DMS153 treated with DMSO at 0.1 percent for 48 hours (cell line): ENCODE measurements around the gene PCDHA10.
"Not testable (repeated sequence)": the region's sequence is repeated elsewhere in the genome, so short reads cannot be mapped to it uniquely, and the experiment has no call there.

Experiments
- DNase-seq: peaks from one replicate; lab custom pipeline; 2025; ENCODE audit not compliant: unreplicated experiment; lab: John Stamatoyannopoulos, UW

PCDHA10 gene

GRCh38 chr5:140855772-140856674 is at the start of gene PCDHA10:
PCDHA10 (plus strand) TSS chr5:140855897; CDS start chr5:140856049, 152 bp downstream.
- DNase-seq = no peak

- DNase-seq = no peak
Observed at GRCh38 chr5:140806834-140807775, 48.6 kb upstream of the PCDHA10 start, which contains the start of gene PCDHA4. PCDHA4 (plus strand) TSS chr5:140807068.

- not testable (repeated sequence) for DNase-seq
Observed at GRCh38 chr5:140808241-140808888, 47.3 kb upstream of the PCDHA10 start.

- DNase-seq = no peak
Observed at GRCh38 chr5:140808889-140809291, 46.8 kb upstream of the PCDHA10 start.

- no peak for DNase-seq
Observed at GRCh38 chr5:140821375-140822280, 34.1 kb upstream of the PCDHA10 start, which contains the start of gene PCDHA5. PCDHA5 (plus strand) TSS chr5:140821613.

- no peak for DNase-seq
Observed at GRCh38 chr5:140822281-140822629, 33.4 kb upstream of the PCDHA10 start.

- DNase-seq = not testable (repeated sequence)
Observed at GRCh38 chr5:140822969-140823368, 32.7 kb upstream of the PCDHA10 start.

- DNase-seq = no peak
Observed at GRCh38 chr5:140823475-140823874, 32.2 kb upstream of the PCDHA10 start.

- no peak for DNase-seq
Observed at GRCh38 chr5:140827704-140828361, 27.9 kb upstream of the PCDHA10 start, which contains the start of gene PCDHA6. PCDHA6 (plus strand) TSS chr5:140827960; CDS start chr5:140828092, 132 bp downstream.

GRCh38 chr5:140828362-140828737 is 27.3 kb upstream of the PCDHA10 start:
- no peak for DNase-seq

- DNase-seq = not testable (repeated sequence)
Observed at GRCh38 chr5:140829511-140830501, 25.9 kb upstream of the PCDHA10 start.

GRCh38 chr5:140833993-140834392 is 21.7 kb upstream of the PCDHA10 start, which contains the start of gene PCDHA7:
PCDHA7 (plus strand) TSS chr5:140834269; CDS start chr5:140834384, 115 bp downstream.
- DNase-seq = no peak

- DNase-seq = not testable (repeated sequence)
Observed at GRCh38 chr5:140834439-140835008, 21.2 kb upstream of the PCDHA10 start.

- no peak for DNase-seq
Observed at GRCh38 chr5:140835622-140836510, 19.8 kb upstream of the PCDHA10 start.

- DNase-seq = no peak
Observed at GRCh38 chr5:140840978-140841962, 14.4 kb upstream of the PCDHA10 start, which contains the start of gene PCDHA8. PCDHA8 (plus strand) TSS chr5:140841187; CDS start chr5:140841322, 135 bp downstream.
